HCT116 (cell line): Measurements from ENCODE around the gene CBFA2T2. TPM values are rescaled to one million over a fixed set of nuclear protein-coding genes. Genes with fewer than 3 reads are reported as not detected.

Experiments
- ATAC-seq: fragments of 200-7000 bp; cut with Tn5 transposase; 2 replicates; pipeline ENCODE4 v1.9.1; 2020; ENCODE audit warnings: mild to moderate bottlenecking, moderate library complexity
- BruUV-seq: library from RNA; stranded (reverse); fragments of 400-500 nt; replicated peaks from 2 replicates; lab custom pipeline; 2021; lab: Mats Ljungman, UMichigan
- CTCF ChIA-PET: fragments of 300-600 bp; sonication (Branson Sonifier 250); formaldehyde crosslinking; loops from one replicate; lab custom pipeline; 2021; ENCODE audit warnings: antibody characterized with exemption; lab: Charles Lee
- POLR2A ChIA-PET: fragments of 300-600, 350-600 bp; sonication (Branson Sonifier 250); formaldehyde crosslinking; loops from one replicate; lab custom pipeline; 2021; ENCODE audit warnings: antibody characterized with exemption; lab: Charles Lee
- RAD21 ChIA-PET, 2 experiments: fragments of 300-600 bp; sonication (Branson Sonifier 250); formaldehyde crosslinking; loops; one replicate each; lab custom pipeline; 2023; ENCODE audit warnings: low total read pairs in 2 of 2; ENCODE audit not compliant: uncharacterized antibody in 2 of 2, unreplicated experiment in 2 of 2, low non-redundant PET in 1 of 2; lab: Charles Lee
- DNase-seq: peaks from one replicate; pipeline ENCODE4 v3.0.0-alpha.2; 2010; ENCODE audit warnings: low read depth, low spot score
- H2AFZ ChIP-seq: fragments of 200-600 bp; shearing (Covaris generic), sonication (generic); 2 replicates; pipeline ENCODE4 v1.6.1; 2017; ENCODE audit warnings: low read depth, mixed run types, mixed read lengths, antibody characterized with exemption, low read length; ENCODE audit not compliant: poor library complexity, severe bottlenecking
- H3K27ac ChIP-seq: 2 replicates; pipeline ENCODE4 v1.5.1; 2012; ENCODE audit warnings: low read depth, low read length
- H3K27me3 ChIP-seq: fragments of 200-600 bp; sonication (generic); 2 replicates; pipeline ENCODE4 v1.6.1; 2016; ENCODE audit warnings: mixed run types, low read length, mixed read lengths; ENCODE audit not compliant: insufficient read depth
- H3K36me3 ChIP-seq, 2 experiments: fragments of 200-500 bp in 1 of 2; fragments of 200-600 bp in 1 of 2; sonication (Bioruptor generic) in 1 of 2; sonication (generic) in 1 of 2; 2 replicates each; pipeline versions ENCODE4 v1.5.1 to v1.6.1; 2014 to 2016; ENCODE audit warnings: low read length in 2 of 2, inconsistent platforms in 1 of 2, mixed read lengths in 1 of 2, mixed run types in 1 of 2; ENCODE audit not compliant: insufficient read depth in 2 of 2, control insufficient read depth in 1 of 2
- H3K4me1 ChIP-seq, 2 experiments: fragments of 200-600 bp in 1 of 2; sonication (generic) in 1 of 2; 2 replicates each; pipeline versions ENCODE4 v1.5.1 to v1.6.1; 2012 to 2017; ENCODE audit warnings: low read length in 2 of 2, inconsistent platforms in 1 of 2, mild to moderate bottlenecking in 1 of 2, mixed read lengths in 1 of 2, mixed run types in 1 of 2, moderate library complexity in 1 of 2; ENCODE audit not compliant: insufficient read depth in 2 of 2, control insufficient read depth in 1 of 2
- H3K4me2 ChIP-seq: fragments of 200-600 bp; sonication (generic); 2 replicates; pipeline ENCODE4 v1.6.1; 2017; ENCODE audit warnings: mixed run types, low read length, mixed read lengths
- H3K4me3 ChIP-seq, 2 experiments: fragments of 200-600 bp in 1 of 2; sonication (generic) in 1 of 2; replicated peaks in 1 of 2; 2 replicates each; pipeline ENCODE4 v1.5.1; 2011 to 2016; ENCODE audit warnings: low read length in 2 of 2, control low read depth in 1 of 2, low read depth in 1 of 2, mild to moderate bottlenecking in 1 of 2, mixed read lengths in 1 of 2, mixed run types in 1 of 2
- H3K79me2 ChIP-seq: fragments of 200-600 bp; sonication (generic); 2 replicates; pipeline ENCODE4 v1.6.1; 2017; ENCODE audit warnings: mild to moderate bottlenecking, mixed run types, low read length, moderate library complexity, mixed read lengths; ENCODE audit not compliant: insufficient read depth
- H3K9ac ChIP-seq: fragments of 200-600 bp; sonication (generic); 2 replicates; pipeline ENCODE4 v1.6.1; 2016; ENCODE audit warnings: low read length, mixed read lengths
- H3K9me2 ChIP-seq: fragments of 200-600 bp; sonication (generic), shearing (Covaris generic); 2 replicates; pipeline ENCODE4 v1.6.1; 2017; ENCODE audit warnings: mixed run types, mild to moderate bottlenecking, moderate library complexity; ENCODE audit not compliant: insufficient read depth
- H3K9me3 ChIP-seq, 2 experiments: fragments of 200-500 bp in 1 of 2; fragments of 200-600 bp in 1 of 2; sonication (Bioruptor generic) in 1 of 2; sonication (generic) in 1 of 2; 2 replicates each; pipeline ENCODE4 v1.6.1; 2014 to 2017; ENCODE audit warnings: low read length in 2 of 2, mixed read lengths in 2 of 2, inconsistent platforms in 1 of 2, low read depth in 1 of 2, mild to moderate bottlenecking in 1 of 2, mixed run types in 1 of 2, moderate library complexity in 1 of 2; ENCODE audit not compliant: control insufficient read depth in 1 of 2, insufficient read depth in 1 of 2
- H4K20me1 ChIP-seq: fragments of 200-600 bp; sonication (generic), shearing (Covaris generic); 2 replicates; pipeline ENCODE4 v1.6.1; 2017; ENCODE audit warnings: mixed run types, mild to moderate bottlenecking, moderate library complexity; ENCODE audit not compliant: insufficient read depth
- CBX3 ChIP-seq: IDR thresholded peaks from 2 replicates; pipeline ENCODE4 v1.6.1; 2012; ENCODE audit warnings: low read depth
- EGR1 ChIP-seq: IDR thresholded peaks from 2 replicates; pipeline ENCODE4 v1.6.1; 2012; ENCODE audit warnings: low read depth
- ELF1 ChIP-seq: IDR thresholded peaks from 2 replicates; pipeline ENCODE4 v1.6.1; 2012; ENCODE audit warnings: low read depth, borderline replicate concordance
- EZH2 ChIP-seq: fragments of 200-600 bp; sonication (generic); IDR thresholded peaks from 2 replicates; pipeline ENCODE4 v1.6.1; 2017; ENCODE audit warnings: antibody characterized with exemption, mixed run types
- EZH2phosphoT487 ChIP-seq: fragments of 200-600 bp; IDR thresholded peaks from 2 replicates; pipeline ENCODE4 v1.6.1; 2018; ENCODE audit warnings: antibody characterized with exemption, borderline replicate concordance
- FOSL1 ChIP-seq: IDR thresholded peaks from 2 replicates; pipeline ENCODE4 v1.6.1; 2012; ENCODE audit warnings: low read depth
- JUND ChIP-seq: IDR thresholded peaks from 2 replicates; pipeline ENCODE4 v1.6.1; 2012
- POLR2A ChIP-seq: IDR thresholded peaks from 2 replicates; pipeline ENCODE4 v1.7.0; 2011; ENCODE audit warnings: borderline replicate concordance; ENCODE audit not compliant: insufficient read depth, insufficient read length; ENCODE audit errors: extremely low read depth
- POLR2AphosphoS5 ChIP-seq: IDR thresholded peaks from 2 replicates; pipeline ENCODE4 v1.6.1; 2011; ENCODE audit warnings: mild to moderate bottlenecking, low read depth, low read length, moderate library complexity
- SIN3A ChIP-seq: IDR thresholded peaks from 2 replicates; pipeline ENCODE4 v1.6.1; 2012; ENCODE audit warnings: low read depth
- SP1 ChIP-seq: IDR thresholded peaks from 2 replicates; pipeline ENCODE4 v1.6.1; 2012; ENCODE audit warnings: low read depth
- TCF7L2 ChIP-seq: IDR thresholded peaks from 2 replicates; pipeline ENCODE4 v1.7.0; 2011; ENCODE audit warnings: borderline replicate concordance, inconsistent platforms; ENCODE audit not compliant: insufficient read depth, insufficient read length; ENCODE audit errors: extremely low read depth
- YY1 ChIP-seq: IDR thresholded peaks from 2 replicates; pipeline ENCODE4 v1.6.1; 2011; ENCODE audit warnings: low read length, low read depth, moderate library complexity, mild to moderate bottlenecking; ENCODE audit not compliant: insufficient replicate concordance; ENCODE audit errors: extremely low read depth
- ZBTB33 ChIP-seq: IDR thresholded peaks from 2 replicates; pipeline ENCODE4 v1.6.1; 2011; ENCODE audit warnings: mild to moderate bottlenecking, low read length, moderate library complexity; ENCODE audit not compliant: insufficient replicate concordance; ENCODE audit errors: extremely low read depth
- ZNF274 ChIP-seq: fragments of 200-500 bp; sonication (Bioruptor generic); IDR thresholded peaks from 2 replicates; pipeline ENCODE4 v1.6.1; 2014; ENCODE audit warnings: mild to moderate bottlenecking, low read depth, low read length, inconsistent platforms
- intact Hi-C: fragments of 100-400 bp; cut with micrococcal nuclease; formaldehyde crosslinking; loops from 2 replicates; pipeline ENCODE4 v1.10.0; 2022
- total RNA-seq: library from RNA; stranded (reverse); gene quantifications from one replicate; pipeline ENCODE4 v1.2.1, GENCODE V29; 2021; ENCODE audit not compliant: unreplicated experiment
- TF ChIP-seq, protein P1 (sequence below): IDR thresholded peaks from 2 replicates; pipeline ENCODE4 v1.6.1; 2012

CBFA2T2 gene
- total RNA-seq, 1 experiment from 2014 or later = 8.0 TPM

DNA sequence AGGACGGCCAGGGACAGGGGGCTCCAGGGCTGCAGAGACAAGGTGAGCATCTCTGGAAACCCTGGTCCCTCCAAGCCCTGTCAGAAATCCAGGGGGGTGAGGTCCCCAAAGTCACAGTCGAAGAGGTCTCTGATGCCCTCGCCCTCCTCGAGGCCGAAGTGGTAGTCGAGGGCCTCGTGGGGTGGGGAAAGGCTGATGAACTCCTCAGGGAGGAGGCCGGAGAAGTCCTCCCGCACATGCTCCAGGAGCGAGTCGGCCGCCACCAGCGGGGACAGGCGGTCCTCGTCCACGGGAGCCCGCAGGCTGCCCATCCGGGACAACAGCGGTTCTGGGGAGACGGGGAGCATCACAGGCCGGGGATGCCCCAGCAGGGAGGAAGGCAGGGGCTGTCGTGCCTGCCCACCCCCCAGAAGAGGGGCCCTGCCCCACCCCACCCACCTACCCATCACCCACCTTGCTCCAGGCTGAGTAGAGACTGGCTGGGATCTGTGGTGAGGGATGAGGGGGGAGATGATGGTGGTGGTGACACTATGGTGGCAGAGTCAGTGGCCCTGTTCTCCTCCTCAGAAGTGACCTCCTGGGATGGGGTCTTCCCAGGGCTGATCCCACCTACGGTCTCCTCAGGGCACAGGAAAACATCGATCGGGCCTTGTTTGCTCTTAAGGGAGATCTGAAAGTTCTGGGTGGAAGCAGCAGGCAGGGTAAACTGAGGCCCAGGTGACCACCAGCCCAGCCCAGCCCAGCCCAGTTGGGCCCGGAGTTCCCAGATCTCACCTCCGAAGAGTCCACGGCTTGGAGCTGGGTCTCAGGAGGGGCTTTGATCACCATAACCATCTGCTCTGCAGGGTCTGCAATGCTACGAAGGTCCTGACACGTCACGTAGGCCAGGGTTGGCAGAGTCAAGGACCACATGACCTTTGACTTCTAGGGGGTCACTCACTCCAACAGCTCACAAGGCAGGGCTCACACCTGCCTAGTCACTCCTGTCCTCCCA lies 187.1 kb downstream of the CBFA2T2 start:
- Histone ChIP-seq H3K36me3 (peaks cover 0 to 5% of the 10 kb centered on the region in 2 experiments; a peak in 2 of 4 replicates), H3K4me2 (no peak overlapping the region), H3K9me3 (no peaks in the 10 kb centered on the region), H3K27ac (peak overlapping the region; percentile 45; the same call in 1 of the 2 replicates), H3K27me3 (no peaks in the 10 kb centered on the region), H4K20me1 (no peaks in the 10 kb centered on the region), H3K9ac (no peak overlapping the region), H3K9me2 (no peaks in the 10 kb centered on the region), H3K4me1 (peaks cover 15 to 24% of the 10 kb centered on the region in 2 experiments), H3K79me2 (peaks cover 20% of the 10 kb centered on the region; the same call in 1 of the 2 replicates), H2AFZ (no peak overlapping the region), H3K4me3 (no peak overlapping the region)
- ChIA-PET RAD21 (no interaction called here), CTCF (no interaction called here), POLR2A (no interaction called here)
- ATAC-seq (no peak), DNase-seq (no peak)
- BruUV-seq = no TSS peak
- TF ChIP-seq EZH2 (no peak), FOSL1 (no peak), SIN3A (no peak), JUND (no peak), CBX3 (no peak)
- intact Hi-C loops = no loop called here

GRCh38 chr20:33677991-33678702 lies 188.3 kb downstream of the CBFA2T2 start:
- ATAC-seq (no peak), DNase-seq (no peak)
- Histone ChIP-seq H3K9me2 (no peaks in the 10 kb centered on the region), H3K9me3 (no peaks in the 10 kb centered on the region), H3K27ac (no peak overlapping the region; the same call in 1 of the 2 replicates), H3K79me2 (peaks cover 18% of the 10 kb centered on the region), H3K4me3 (no peak overlapping the region), H3K4me1 (peaks cover 10 to 16% of the 10 kb centered on the region in 2 experiments), H4K20me1 (no peaks in the 10 kb centered on the region), H3K9ac (no peak overlapping the region), H2AFZ (no peak overlapping the region), H3K27me3 (no peaks in the 10 kb centered on the region), H3K36me3 (peaks cover 0 to 5% of the 10 kb centered on the region in 2 experiments; a peak in 2 of 4 replicates), H3K4me2 (no peak overlapping the region)
- CTCF ChIA-PET = no interaction called here
- intact Hi-C loops = no loop called here
- BruUV-seq = no TSS peak
- RAD21 ChIA-PET = no interaction called here
- POLR2A ChIA-PET = no interaction called here
- TF ChIP-seq ELF1 (no peak), POLR2AphosphoS5 (no peak), POLR2A (no peak), ZNF274 (no peak), JUND (no peak), FOSL1 (no peak), EZH2phosphoT487 (no peak), YY1 (no peak), EZH2 (no peak), SP1 (no peak), ZBTB33 (no peak), CBX3 (no peak), EGR1 (no peak), TCF7L2 (no peak)
- TF ChIP-seq, protein P1, sequence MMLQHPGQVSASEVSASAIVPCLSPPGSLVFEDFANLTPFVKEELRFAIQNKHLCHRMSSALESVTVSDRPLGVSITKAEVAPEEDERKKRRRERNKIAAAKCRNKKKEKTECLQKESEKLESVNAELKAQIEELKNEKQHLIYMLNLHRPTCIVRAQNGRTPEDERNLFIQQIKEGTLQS = no peak
